SK-N-DZ (cell line): ENCODE data around the gene CMIP.

Source experiments
- DNase-seq: peaks from one replicate; pipeline ENCODE4 v3.0.0-alpha.2; 2015; ENCODE audit warnings: low spot score

Gene CMIP

DNA sequence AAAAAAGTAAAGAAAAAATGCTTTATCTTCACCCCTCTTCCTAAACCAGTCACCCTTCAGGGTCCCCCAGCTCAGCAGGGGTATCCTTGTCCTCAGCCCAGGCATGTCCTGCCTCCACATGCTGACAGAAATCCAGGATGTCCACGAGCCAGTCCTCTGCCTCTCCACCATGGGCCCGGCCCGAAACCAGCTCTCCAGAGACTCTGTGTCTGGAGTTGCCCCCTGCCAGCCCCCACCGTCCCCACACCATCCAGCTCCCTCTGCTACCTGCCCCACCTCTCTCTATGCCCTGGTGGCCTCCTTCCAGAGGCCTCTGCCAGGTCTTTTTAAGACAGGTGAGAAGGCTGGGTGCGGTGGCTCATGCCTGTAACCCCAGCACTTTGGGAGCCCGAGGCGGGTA is 268.1 kb downstream of the CMIP start:
- no peak for DNase-seq

DNA sequence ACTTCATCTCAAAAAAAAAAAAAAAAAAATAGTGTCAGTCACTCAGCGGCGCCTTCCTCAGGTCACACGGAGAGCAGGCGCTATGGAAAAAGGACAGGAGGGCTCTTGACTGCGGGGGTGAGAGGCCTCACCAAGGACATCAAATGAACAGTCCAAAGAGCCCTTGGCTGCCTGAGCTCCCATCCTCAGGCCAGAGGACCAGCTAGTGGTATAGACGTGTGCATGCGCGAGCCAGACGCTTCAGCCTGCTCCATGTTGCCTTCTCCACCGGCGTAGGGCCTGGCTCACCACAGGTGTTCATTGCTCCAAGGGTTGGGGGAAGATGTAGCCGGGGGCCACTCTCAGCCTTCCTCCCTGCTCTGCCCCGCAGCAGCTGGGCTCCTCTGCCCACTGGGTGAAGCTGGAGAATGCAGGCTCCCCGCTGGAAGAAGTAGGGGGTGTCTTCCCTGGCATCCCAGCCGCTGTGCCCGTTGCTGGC is 268.7 kb downstream of the CMIP start:
- no peak for DNase-seq

DNA sequence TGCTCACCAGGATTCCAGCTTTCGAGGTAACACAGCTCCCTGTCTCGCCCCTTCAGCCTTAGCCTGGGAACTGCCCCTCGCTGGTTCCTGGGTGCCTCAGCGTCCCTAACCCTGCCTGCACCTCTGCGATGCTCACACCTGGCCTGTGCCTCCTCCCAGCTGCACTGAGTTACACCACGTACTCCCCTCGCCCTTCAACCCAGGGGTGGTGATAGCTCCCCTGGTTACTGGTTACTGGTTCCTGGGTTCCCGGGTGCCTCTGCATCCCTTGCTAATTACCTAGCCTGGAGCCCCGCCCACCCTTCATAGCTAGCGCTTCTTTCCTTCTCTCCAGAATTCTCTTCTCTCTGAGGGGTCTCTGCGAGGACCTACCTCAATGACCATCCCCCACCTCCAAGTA is 269.2 kb downstream of the CMIP start:
- DNase-seq, result no peak

DNA sequence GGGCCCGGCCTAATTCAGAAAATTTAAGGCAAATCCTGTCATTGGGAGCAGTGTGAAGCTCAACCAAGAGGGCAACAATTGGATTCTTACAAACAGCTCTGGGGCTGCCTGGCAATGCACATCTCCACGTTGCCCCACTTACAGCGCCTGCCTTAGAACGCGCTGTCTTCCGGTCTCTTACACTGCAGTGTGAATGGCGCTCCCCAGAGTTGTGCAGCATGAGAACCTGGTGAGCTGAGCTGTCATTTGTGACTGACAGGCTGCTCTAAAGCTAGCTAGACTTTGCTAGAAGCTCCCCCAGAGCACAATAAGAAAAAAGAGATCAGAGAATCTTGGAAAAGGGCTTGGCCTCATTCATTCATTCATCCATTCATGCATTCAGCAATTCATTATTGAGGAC is 270.0 kb downstream of the CMIP start:
- no peak for DNase-seq

DNA sequence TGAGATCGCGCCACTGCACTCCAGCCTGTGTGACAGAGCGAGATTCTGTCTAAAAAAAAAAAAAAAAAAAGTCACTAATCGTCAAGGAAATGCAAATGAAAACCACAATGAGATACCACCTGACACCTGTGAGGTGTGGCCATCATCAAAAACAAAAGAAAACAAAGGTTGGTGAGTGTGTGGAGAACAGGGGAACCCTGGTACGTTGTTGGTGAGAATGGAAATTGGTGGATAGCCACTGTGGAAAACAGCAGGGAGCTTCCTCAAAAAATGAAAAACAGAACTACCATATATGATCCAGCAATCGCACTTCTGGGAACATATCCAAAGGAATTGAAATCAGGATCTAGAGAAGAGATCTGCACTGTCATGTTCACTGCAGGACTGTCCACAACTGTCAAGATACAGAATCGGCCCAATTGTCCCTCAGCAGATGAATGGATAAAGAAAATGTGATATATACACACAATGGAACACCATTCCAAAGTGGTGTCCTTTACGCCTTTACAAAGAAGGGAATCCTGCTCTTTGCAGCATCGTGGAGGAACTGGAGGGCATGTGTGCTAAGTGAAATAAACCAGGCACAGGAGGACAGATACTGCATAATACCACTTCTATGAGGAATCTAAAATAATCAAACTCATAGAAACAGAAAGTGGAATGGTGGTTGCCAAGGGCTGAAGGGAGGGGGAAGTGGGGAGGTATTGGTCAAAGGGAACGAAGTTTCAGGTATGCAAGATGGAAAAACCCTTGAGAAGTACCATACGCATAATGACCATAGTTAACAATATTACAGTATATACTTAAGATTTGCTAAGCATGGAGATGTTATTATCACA is 271.0 kb downstream of the CMIP start:
- no peak for DNase-seq

DNA sequence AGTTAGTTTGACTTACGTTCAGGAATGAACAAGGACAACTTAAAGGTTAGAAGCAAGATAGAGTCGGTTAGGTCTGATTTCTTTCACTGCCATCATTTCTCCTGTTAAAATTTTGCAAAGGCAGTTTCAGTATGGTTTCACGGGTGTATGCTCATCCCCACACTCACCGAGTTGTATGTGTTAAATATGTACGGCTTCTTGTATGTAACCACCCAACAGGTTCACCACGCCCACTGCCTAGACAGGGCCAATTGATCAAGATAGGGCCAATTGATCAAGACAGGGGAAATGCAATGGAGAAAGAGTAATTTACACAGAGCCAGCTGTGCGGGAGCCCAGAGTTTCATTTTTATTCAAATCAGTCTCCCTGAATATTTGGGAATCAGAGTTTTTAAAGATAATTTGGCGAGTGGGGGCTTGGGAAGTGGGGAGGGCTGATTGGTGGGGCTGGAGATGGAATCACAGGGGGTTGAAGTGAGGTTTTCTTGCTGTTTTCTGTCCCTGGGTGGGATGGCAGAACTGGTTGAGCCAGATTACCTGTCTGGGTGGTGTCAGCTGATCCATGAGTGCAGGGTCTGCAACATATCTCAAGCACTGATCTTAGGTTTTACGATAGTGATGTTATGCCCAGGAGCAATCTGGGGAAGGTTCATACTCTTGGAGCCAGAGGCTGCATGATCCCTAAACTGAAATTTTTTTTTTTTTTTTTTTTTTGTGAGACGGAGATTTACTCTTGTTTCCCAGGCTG is 272.0 kb downstream of the CMIP start:
- no peak for DNase-seq

DNA sequence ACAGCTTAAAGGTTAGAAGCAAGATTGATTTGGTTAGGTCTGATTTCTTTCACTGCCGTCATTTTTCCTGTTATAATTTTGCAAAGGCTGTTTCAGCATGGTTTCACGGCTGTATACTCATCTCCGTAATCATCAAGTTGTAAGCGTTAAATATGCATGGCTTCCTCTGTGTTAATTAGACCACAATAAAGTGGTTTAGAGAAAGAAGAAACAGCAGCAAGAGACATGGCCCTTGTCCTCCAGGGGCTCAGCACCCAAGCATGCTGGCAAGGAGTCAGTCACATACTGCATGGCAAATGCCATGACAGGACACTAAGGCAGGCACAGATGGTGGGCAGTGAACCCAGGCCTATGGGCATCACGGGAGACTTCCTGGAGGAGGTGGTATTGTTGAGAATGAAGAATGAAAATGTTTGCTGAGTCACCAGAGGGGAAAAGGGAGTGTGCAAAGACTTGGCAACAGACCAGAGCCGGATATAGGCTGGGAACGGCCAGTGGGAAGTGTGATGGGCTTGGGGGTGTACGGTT is 273.1 kb downstream of the CMIP start:
- no peak for DNase-seq

DNA sequence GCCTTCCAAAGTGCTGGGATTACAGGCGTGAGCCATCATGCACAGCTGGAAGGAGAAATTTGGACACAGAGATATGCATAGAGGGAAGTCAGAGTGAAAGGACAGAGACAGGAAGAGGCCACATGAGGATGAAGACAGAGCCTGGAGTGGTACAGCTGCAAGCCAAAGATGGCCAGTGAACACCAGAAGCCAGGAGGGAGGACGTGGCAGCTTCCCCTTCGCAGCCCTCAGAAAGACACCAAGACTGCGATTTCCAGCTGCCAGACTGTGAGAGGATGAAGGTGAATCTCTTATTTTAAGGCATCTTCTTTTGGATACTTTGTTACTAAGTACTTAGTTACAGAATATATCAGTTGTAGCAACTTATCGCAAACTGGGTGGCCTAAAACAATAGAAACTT is 274.0 kb downstream of the CMIP start:
- DNase-seq, result no peak

DNA sequence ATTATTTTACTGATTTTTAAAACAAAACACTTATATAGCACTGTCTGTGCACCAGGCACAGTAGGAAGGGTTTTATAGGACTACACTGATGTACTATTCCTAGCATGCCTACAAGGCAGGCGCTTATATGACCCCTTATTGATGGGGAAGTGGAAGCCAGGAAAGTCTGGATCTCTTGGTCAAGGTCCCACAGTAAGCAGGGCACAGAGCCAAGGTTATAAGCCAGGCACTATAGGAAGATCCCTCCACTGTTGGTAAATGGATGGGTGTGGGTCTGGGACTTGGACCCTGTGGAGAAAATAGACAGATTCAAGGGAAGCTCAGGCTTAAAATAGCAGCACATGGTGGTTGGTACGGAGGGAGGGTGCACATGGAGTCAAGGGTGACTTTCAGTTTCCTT is 275.4 kb downstream of the CMIP start:
- no peak for DNase-seq

DNA sequence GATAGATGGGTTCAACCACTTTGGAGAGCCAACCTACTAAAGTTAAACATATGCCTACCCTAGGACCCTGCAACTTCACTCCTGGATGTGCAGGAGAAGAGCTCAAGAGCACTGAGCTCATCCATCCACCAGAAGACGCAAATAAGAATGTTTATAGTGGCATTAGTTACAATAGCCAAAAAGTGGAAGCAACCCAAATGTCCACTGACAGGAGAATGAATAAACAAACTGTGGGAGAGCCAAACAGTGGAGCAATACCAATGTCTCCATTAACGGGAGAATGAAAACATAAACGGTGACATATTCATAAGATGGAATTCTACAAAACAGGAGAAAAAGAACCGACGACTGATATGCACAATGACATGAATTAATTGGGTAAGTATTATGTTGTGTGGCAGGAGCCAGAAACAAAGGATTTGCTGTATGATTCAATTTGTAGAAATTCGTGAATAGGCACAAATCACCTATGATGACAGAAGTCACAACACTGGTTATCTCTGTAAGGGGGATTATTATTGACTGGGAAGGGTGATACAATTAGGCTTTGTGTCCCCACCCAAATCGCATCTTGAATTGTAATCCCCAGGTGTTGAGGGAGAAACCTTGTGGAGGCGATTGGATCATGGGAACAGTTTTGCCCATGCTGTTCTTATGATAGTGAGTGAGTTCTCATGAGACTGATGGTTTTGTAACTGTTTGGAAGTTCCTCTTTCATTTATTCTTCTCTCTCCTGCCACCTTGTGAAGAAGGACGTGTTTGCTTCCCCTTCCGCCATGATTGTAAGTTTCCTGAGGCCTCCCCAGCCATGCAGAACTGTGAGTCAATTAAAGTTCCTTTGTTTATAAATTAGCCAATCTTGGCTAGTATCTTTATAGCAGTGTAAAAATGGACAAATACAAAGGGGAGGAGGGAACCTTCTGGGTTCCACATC is 276.6 kb downstream of the CMIP start:
- no peak for DNase-seq

DNA sequence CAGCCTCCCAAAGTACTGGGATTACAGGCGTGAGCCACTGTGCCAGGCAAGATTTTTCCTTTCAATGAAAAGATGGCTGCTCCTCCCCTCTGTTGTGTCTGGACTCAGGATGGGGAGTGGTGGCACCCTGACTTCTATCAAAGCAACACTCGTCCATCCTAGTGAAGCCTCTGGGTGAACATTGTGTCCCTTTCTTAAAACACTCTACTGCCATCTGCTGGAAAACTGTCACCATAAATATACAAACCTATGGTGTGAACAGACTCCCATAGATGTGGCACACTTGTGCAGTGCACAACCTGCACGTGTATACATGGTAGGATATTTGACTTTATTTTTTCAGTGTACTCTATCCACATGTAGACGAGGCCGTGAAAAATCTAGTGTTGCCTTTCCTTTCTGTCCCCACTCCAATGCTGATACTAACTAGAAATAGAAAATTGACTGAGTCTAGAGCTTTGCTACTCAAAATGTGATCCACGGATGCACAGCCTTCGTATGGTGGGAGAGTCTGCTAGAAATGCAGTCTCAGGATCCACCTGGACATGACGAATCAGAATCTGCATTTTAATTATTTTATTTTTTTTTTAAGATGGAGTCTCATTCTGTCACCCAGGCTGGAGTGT is 278.6 kb downstream of the CMIP start:
- DNase-seq, result peak; percentile 87

DNA sequence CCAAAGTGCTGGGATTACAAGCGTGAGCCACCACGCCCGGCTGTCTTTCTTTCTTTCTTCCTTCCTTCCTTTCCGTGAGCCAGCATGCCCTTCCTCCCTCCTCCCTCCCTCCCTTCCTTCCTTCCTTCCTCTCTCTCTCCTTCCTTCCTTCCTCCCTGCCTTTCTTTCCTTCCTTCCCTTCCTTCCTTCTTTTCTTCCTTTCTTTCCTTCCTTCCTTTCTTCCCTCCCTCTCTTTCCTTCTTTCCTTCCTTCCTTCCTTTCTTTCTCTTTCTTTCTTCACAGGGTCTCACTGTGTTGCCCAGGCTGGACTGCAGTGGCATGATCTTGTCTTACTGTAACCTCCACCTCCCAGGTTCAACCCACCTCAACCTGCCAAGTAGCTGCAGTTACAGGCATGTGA is 283.8 kb downstream of the CMIP start:
- no peak for DNase-seq

DNA sequence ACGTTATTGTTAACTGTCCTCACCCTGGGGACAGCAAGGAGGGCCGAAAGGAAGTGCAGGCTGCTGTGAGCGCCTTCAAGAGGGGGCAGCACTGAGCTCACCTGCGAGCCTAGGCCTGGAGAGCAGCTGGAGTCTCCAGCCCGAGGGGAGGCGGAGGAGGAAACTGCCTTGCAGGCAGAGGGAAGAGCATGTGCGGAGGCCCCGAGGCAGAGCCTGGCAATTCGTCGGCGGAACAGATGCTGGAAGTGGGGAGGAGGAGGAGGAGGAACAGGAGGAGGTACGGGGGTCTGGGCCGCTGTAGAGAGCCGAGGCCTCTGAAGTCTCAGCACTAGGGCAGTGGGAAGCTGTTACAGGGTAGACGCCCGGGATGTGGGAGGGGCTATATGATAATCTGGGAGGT is 284.8 kb downstream of the CMIP start:
- no peak for DNase-seq

DNA sequence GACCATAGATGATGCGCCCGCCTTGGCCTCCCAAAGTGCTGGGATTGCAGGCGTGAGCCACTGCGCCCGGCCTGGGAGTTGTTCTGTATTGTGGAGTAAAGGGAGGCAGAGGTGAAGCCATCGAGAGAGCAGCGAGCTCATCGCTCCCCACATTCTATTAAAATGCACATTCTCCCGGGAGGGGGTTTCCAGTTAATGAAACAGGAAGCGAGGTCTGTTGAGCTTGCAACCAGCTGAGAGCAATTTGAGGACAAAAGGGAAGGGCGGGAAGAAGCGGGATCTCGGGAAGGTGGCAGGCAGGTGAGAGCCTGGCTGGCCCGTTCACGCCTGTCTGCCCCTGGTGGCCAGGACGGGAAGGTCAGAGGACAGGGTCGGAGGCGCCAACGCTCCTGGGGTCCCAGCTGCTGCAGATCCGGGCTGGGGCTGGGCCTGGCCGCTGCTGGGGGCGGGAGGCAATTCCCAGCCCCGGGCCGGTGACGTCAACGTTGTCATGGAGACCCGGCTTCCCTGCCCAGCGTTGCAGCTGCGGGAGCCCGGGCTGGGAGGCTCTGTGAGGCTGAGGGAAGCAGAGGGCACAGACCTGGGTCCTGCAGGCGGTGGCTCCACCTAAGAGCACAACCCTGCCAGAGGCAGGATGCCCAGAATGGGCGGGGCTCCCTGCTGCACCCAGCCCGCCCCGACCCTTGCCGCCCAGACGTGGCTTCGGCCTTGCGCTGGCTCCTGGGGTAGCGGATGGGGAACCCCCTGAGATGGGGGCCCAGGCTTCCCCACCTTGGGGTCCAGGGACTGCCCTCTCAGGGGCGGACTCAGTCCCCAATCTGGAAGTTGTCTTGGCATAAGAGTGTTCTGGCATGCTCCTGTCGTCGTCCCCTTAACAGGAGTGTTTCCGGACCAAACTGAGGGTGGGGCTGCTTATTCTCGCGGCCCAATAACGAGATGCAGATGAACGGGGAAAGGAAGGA is 285.8 kb downstream of the CMIP start:
- peak; percentile 92 for DNase-seq

DNA sequence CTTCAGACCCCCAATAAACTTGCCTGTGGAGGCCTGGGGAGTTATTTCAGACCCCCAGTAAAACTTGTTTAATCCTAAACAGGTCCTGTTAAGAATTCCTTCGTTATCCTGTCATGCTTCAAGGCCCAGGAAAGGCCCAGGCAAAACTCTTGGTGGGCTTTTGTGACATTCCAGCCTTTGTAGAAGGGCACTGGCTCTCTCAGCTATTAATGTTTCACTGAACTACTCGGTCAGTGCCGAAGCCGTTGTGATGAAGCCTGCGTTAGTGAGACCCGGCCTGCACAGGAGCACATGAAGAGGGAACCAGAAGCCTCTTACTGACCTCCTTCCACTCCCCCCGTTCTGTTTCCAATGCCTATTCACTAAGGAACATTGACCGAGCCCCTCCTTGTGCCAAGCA is 287.0 kb downstream of the CMIP start:
- DNase-seq, result no peak

DNA sequence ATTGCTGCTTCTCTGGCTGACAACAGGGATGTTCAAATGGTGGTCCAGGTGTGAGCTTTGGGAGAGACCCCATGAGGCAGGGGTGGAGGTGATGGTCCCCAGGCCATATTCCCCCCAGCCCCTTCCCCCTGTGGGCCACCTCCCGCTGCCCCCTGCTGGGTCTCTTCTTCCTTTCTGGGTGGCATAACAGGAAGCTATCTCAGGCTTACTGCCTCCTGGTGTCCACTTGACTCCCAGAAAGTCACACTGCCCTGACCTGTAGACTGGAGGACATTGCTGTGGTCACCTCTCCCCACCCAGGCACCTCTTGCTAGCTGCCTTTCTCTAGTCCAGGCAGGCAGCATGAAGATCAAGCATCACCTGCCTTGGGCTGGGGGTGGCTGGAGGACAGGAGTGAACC is 288.1 kb downstream of the CMIP start:
- DNase-seq, result no peak

DNA sequence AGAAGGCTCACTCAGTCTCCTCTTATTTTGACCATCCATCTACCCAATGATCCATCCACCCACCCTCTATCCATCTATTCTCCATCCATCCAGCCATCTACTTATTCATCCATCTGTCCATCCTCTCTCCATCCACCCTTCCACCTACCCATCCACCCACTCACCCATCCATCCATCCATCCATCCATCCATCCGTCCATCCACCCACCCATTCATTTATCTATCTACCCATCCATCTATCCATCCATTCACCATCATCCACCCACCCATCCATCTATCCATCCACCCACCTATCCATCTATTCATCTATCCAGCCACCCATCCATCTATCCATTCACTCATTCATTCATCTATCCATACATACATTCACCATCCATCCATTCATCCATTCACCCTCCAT is 288.7 kb downstream of the CMIP start:
- no peak for DNase-seq

DNA sequence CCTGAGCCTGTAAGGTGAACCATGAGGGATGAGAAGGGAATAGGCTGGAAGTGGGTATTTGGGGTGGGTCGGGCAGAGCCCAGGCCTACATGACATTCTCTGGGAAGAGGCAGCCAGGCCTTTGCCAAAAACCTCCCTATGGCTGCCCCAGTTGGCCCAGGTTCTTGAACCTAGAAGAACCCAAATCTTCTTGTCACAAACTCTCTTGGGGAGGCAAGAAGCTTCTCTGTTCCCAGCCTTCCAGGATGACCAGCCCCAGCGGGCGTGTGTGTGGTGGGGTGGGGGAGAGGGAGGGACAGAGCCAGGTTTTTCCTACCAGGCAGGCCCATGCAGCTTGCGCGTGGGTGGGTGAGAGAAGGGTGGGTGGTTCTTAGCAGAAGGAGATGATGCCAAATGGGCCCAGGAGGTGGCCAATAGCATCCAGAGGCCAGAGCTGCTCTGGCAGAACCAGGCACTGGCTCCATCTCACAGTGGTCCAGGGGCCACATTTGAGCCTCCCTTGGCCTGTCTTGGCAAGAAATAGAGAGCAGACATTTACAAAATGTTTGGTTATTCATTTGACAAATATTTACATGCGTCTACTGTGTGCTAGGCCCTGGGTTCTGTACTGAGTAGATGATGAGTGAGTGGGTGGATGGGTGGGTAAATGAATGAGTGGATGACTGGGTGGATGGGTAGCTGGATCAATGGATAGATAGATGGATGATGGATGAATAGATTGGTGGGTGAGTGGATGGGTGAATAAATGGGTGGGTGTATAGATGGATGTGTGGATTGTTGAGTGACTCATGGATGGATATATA is 290.2 kb downstream of the CMIP start:
- DNase-seq, result no peak

DNA sequence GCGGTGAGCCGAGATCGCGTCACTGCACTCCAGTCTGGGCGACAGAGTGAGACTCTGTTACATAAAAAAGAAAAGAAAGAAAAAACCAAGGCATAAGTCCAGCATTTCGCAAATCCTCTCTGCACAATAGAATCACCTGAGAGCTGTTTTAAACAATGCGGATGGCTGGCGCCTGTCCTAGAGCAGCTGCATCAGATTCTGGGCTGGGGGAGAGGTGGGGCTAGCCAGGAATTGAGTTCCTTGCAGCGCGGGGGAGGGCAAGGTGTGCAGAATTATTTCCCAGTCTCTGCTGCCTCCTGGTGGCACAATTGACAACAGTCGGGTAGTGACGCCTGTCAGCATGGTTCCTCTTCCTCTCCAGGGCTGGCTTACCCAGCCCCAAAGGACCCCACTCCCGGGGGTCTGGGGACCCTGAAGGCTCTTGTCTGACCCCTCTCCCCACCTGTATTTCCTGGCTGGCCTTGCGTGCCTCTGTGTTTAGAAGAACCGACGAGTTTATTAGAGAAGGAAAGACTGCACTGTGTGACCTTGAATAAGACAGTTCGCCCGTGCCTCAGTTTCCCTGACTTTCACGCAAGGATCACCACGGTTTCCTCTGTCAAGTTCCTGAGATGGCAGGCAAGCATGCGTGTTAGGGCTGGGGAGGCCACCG is 293.4 kb downstream of the CMIP start:
- DNase-seq, result peak; percentile 79
